ENCODE measurements around the gene OR2AT4. TPM values are rescaled to one million over a fixed set of nuclear protein-coding genes. Genes with fewer than 3 reads are reported as not detected.

OR2AT4 gene
- total and polyA plus RNA-seq, 2 of the 4 experiments (the other 2 are of a cell fraction), result not detected

- Histone ChIP-seq H2AK9ac (replicated peaks; ENCODE audit: low read depth, low read length, poor library complexity) (no peak overlapping the region), H3K4me1 (ENCODE audit: control insufficient read depth, insufficient read depth, low read length) (peaks cover 2% of the 10 kb centered on the region; the same call in 1 of the 2 replicates), H3K9ac (ENCODE audit: low read depth, low read length) (no peak overlapping the region), H3K4me2 (ENCODE audit: low read depth, low read length) (no peak overlapping the region), H2BK20ac (ENCODE audit: low read depth, low read length) (no peak overlapping the region), H3K18ac (ENCODE audit: low read depth, low read length) (no peak overlapping the region), H3K56ac (ENCODE audit: extremely low read depth, insufficient read depth, low read length) (no peak overlapping the region), H3K9me3 (ENCODE audit: control insufficient read depth, insufficient read depth, low read length) (no peaks in the 10 kb centered on the region), H3K9me1 (ENCODE audit: insufficient read depth, low read length) (no peaks in the 10 kb centered on the region; the same call in 1 of the 2 replicates), H2AK5ac (ENCODE audit: low read depth, low read length) (no peak overlapping the region), H4K5ac (ENCODE audit: low read depth, low read length) (no peak overlapping the region), H2BK120ac (ENCODE audit: low read depth, low read length) (no peak overlapping the region), H2BK5ac (ENCODE audit: low read depth, low read length, poor library complexity, severe bottlenecking) (no peak overlapping the region), H3K4me3 (ENCODE audit: insufficient read depth, low read depth, low read length) (no peak overlapping the region), H3K27ac (ENCODE audit: insufficient read depth, low read length) (no peak overlapping the region), H3K27me3 (ENCODE audit: control insufficient read depth, insufficient read depth, low read length) (peaks cover 49% of the 10 kb centered on the region), H3K36me3 (ENCODE audit: control insufficient read depth, insufficient read depth, low read length) (no peaks in the 10 kb centered on the region), H2AFZ (replicated peaks; ENCODE audit: low read length, poor library complexity) (no peak overlapping the region), H3K79me1 (ENCODE audit: low read depth in 1 of 2, low read length in 2 of 2) (no peaks in the 10 kb centered on the region), H3K4ac (ENCODE audit: low read depth, low read length) (no peak overlapping the region), H4K20me1 (ENCODE audit: insufficient read depth, low read length) (no peaks in the 10 kb centered on the region), H3K14ac (replicated peaks; ENCODE audit: low read depth, low read length) (no peak overlapping the region), H4K8ac (ENCODE audit: low read depth in 2 of 2, low read length in 2 of 2) (no peak overlapping the region), H4K91ac (ENCODE audit: insufficient read depth, low read depth, low read length) (no peak overlapping the region), H2BK15ac (ENCODE audit: low read depth, low read length) (no peak overlapping the region), H3K23ac (ENCODE audit: low read depth, low read length) (no peak overlapping the region)
- TF ChIP-seq NFE2L2 (IDR thresholded peaks at IDR 0.05; ENCODE audit: low read depth, low read length), result no peak
- TF ChIP-seq SMC3 (IDR thresholded peaks at IDR 0.05; ENCODE audit: low read depth, low read length), result no peak
- TF ChIP-seq, protein P1, sequence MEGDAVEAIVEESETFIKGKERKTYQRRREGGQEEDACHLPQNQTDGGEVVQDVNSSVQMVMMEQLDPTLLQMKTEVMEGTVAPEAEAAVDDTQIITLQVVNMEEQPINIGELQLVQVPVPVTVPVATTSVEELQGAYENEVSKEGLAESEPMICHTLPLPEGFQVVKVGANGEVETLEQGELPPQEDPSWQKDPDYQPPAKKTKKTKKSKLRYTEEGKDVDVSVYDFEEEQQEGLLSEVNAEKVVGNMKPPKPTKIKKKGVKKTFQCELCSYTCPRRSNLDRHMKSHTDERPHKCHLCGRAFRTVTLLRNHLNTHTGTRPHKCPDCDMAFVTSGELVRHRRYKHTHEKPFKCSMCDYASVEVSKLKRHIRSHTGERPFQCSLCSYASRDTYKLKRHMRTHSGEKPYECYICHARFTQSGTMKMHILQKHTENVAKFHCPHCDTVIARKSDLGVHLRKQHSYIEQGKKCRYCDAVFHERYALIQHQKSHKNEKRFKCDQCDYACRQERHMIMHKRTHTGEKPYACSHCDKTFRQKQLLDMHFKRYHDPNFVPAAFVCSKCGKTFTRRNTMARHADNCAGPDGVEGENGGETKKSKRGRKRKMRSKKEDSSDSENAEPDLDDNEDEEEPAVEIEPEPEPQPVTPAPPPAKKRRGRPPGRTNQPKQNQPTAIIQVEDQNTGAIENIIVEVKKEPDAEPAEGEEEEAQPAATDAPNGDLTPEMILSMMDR (conservative IDR thresholded peaks at IDR 0.05; ENCODE audit: low read depth, low read length), result no peak
- TF ChIP-seq BHLHE40 (IDR thresholded peaks at IDR 0.05; ENCODE audit: low read depth, low read length), result no peak
- TF ChIP-seq, protein P2, sequence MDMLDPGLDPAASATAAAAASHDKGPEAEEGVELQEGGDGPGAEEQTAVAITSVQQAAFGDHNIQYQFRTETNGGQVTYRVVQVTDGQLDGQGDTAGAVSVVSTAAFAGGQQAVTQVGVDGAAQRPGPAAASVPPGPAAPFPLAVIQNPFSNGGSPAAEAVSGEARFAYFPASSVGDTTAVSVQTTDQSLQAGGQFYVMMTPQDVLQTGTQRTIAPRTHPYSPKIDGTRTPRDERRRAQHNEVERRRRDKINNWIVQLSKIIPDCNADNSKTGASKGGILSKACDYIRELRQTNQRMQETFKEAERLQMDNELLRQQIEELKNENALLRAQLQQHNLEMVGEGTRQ (IDR thresholded peaks at IDR 0.05; ENCODE audit: low read depth, low read length), result no peak
- no peak for TF ChIP-seq FOS (IDR thresholded peaks at IDR 0.05; ENCODE audit: low read depth, low read length)
- no peak for TF ChIP-seq MAZ (IDR thresholded peaks at IDR 0.05; ENCODE audit: borderline replicate concordance, low read depth, low read length)
- TF ChIP-seq RAD21 (IDR thresholded peaks at IDR 0.05; ENCODE audit: low read length), result no peak
- intact Hi-C loops (cut with micrococcal nuclease), result no loop called here
- no CpG with 5 or more reads among the region's 2 CpGs for WGBS, 2 experiments (ENCODE audit: extremely low coverage in 2 of 2, insufficient read length in 1 of 2)
- dilution Hi-C loops (cut with HindIII; ENCODE audit: low sequenced_read_pairs, unreplicated experiment), result no loop called here
- POLR2A ChIA-PET (ENCODE audit: unreplicated experiment), result no interaction called here
- DNase-seq (no peak), ATAC-seq (ENCODE audit: low read depth) (no peak)
- BruUV-seq (replicated peaks), result no TSS peak
- CTCF ChIA-PET, result no interaction called here
- in situ Hi-C loops (cut with MboI; ENCODE audit: low sequenced_read_pairs), result no loop called here
Observed at GRCh38 chr11:75097173-75097557, 489 bp upstream of the OR2AT4 start.

Measured in IMR-90 (cell line).